Non-pigmented ciliary epithelial cell (primary cell): ENCODE data around the gene GABARAPL2.

Experiments
- DNase-seq: peaks from one replicate; pipeline ENCODE4 v3.0.0-alpha.2; 2010; ENCODE audit warnings: low read depth

GABARAPL2 gene

GRCh38 chr16:75555213-75555706, 10.9 kb upstream of the GABARAPL2 start:
- DNase-seq, result peak; percentile 56

- peak; percentile 69 for DNase-seq
Measured at GRCh38 chr16:75555707-75556430, 10.3 kb upstream of the GABARAPL2 start, which contains the start of gene TMEM231. Gene TMEM231 (minus strand): TSS chr16:75556252. CDS start chr16:75556209, 43 bp downstream.

GRCh38 chr16:75556431-75556950, 9.7 kb upstream of the GABARAPL2 start:
- no peak for DNase-seq

- DNase-seq, result no peak
Measured at GRCh38 chr16:75558846-75559401, 7.3 kb upstream of the GABARAPL2 start.

GRCh38 chr16:75559564-75560372, 6.4 kb upstream of the GABARAPL2 start:
- no peak for DNase-seq

- no peak for DNase-seq
Measured at GRCh38 chr16:75565640-75566039, 539 bp upstream of the GABARAPL2 start.

GRCh38 chr16:75566758-75567255, 628 bp downstream of the GABARAPL2 start:
- no peak for DNase-seq

- DNase-seq, result no peak
Measured at GRCh38 chr16:75567911-75568310, 1.7 kb downstream of the GABARAPL2 start.

- no peak for DNase-seq
Measured at GRCh38 chr16:75570396-75571065, 4.4 kb downstream of the GABARAPL2 start.

GRCh38 chr16:75572864-75573542, 6.8 kb downstream of the GABARAPL2 start:
- DNase-seq, result no peak

GRCh38 chr16:75573955-75574354, 7.8 kb downstream of the GABARAPL2 start:
- DNase-seq, result no peak

GRCh38 chr16:75575958-75576357, 9.8 kb downstream of the GABARAPL2 start:
- DNase-seq, result no peak

- DNase-seq, result no peak
Measured at GRCh38 chr16:75576384-75576811, 10.2 kb downstream of the GABARAPL2 start.

GRCh38 chr16:75578212-75578611, 12.0 kb downstream of the GABARAPL2 start:
- no peak for DNase-seq

GRCh38 chr16:75578725-75579124, 12.5 kb downstream of the GABARAPL2 start:
- DNase-seq, result no peak

GRCh38 chr16:75579281-75579834, 13.2 kb downstream of the GABARAPL2 start:
- no peak for DNase-seq

GRCh38 chr16:75584108-75584507, 17.9 kb downstream of the GABARAPL2 start:
- no peak for DNase-seq

- DNase-seq, result no peak
Measured at GRCh38 chr16:75588716-75589115, 22.5 kb downstream of the GABARAPL2 start.

- no peak for DNase-seq
Measured at GRCh38 chr16:75589306-75589705, 23.1 kb downstream of the GABARAPL2 start.

GRCh38 chr16:75590920-75591843, 25.0 kb downstream of the GABARAPL2 start:
- peak; percentile 41 for DNase-seq
